ENCODE measurements around the gene SMC1B. TPM values are rescaled to one million over a fixed set of nuclear protein-coding genes. Genes with fewer than 3 reads are reported as not detected.
"Not testable (repeated sequence)": the region's sequence is repeated elsewhere in the genome, so short reads cannot be mapped to it uniquely, and the experiment has no call there.

Gene SMC1B
- total RNA-seq, 1 experiment from 2014 or later: not detected

GRCh38 chr22:45381348-45381747 is 32.1 kb downstream of the SMC1B start:
- Histone ChIP-seq H3K4me3 (ENCODE audit: low read depth, low read length, poor library complexity, severe bottlenecking) (no peak overlapping the region), H3K36me3 (ENCODE audit: insufficient read depth, low read length, poor library complexity, severe bottlenecking) (no peaks in the 10 kb centered on the region), H3K27ac (ENCODE audit: low read depth, low read length, poor library complexity, severe bottlenecking) (no peak overlapping the region), H3K27me3 (replicated peaks; ENCODE audit: insufficient read depth, low read depth, low read length, poor library complexity) (peaks cover 5% of the 10 kb centered on the region), H3K4me1 (ENCODE audit: insufficient read depth, low read length, poor library complexity, severe bottlenecking) (no peaks in the 10 kb centered on the region), H3K9me3 (ENCODE audit: low read depth, low read length, poor library complexity, severe bottlenecking) (no peaks in the 10 kb centered on the region)
- intact Hi-C loops (cut with micrococcal nuclease; ENCODE audit: unreplicated experiment): no loop called here
- ChIA-PET POLR2A (ENCODE audit: low non-redundant PET) (no interaction called here), CTCF (no interaction called here)
- TF ChIP-seq EZH2 (IDR thresholded peaks at IDR 0.05; ENCODE audit: borderline replicate concordance, low read depth, low read length, poor library complexity, severe bottlenecking): no peak
- TF ChIP-seq, protein P1, sequence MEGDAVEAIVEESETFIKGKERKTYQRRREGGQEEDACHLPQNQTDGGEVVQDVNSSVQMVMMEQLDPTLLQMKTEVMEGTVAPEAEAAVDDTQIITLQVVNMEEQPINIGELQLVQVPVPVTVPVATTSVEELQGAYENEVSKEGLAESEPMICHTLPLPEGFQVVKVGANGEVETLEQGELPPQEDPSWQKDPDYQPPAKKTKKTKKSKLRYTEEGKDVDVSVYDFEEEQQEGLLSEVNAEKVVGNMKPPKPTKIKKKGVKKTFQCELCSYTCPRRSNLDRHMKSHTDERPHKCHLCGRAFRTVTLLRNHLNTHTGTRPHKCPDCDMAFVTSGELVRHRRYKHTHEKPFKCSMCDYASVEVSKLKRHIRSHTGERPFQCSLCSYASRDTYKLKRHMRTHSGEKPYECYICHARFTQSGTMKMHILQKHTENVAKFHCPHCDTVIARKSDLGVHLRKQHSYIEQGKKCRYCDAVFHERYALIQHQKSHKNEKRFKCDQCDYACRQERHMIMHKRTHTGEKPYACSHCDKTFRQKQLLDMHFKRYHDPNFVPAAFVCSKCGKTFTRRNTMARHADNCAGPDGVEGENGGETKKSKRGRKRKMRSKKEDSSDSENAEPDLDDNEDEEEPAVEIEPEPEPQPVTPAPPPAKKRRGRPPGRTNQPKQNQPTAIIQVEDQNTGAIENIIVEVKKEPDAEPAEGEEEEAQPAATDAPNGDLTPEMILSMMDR (conservative IDR thresholded peaks at IDR 0.05; ENCODE audit: low read depth, low read length): no peak
- no TSS peak for BruUV-seq (replicated peaks)
- DNase-seq (ENCODE audit: low spot score): no peak

DNA sequence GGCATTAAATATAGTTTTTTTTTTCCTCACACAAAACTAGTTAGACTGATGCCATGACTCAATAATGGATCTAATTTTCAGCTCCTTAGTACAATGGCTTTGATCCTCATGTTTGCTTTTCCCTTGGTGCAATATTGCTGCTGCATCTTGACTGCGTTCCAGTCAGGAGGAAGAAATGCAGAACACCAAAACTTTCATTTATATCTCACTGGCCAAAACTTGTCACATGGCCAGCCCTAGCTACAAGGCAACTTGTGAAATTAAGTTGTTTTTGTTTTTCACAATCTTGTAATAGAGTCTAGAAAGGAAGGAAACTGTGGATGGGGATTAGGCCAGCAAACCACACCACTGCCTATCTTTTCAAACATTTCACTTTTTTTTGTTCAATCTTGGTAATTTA is 36.7 kb downstream of the SMC1B start:
- ChIA-PET POLR2A (ENCODE audit: low non-redundant PET) (no interaction called here), CTCF (no interaction called here)
- H3K27ac ChIP-seq (ENCODE audit: low read depth, low read length, poor library complexity, severe bottlenecking): no peak overlapping the region
- no peaks in the 10 kb centered on the region for H3K27me3 ChIP-seq (replicated peaks; ENCODE audit: insufficient read depth, low read depth, low read length, poor library complexity)
- no TSS peak for BruUV-seq (replicated peaks)
- H3K4me1 ChIP-seq (ENCODE audit: insufficient read depth, low read length, poor library complexity, severe bottlenecking): no peaks in the 10 kb centered on the region
- H3K36me3 ChIP-seq (ENCODE audit: insufficient read depth, low read length, poor library complexity, severe bottlenecking): no peaks in the 10 kb centered on the region
- no peak for DNase-seq (ENCODE audit: low spot score)
- H3K9me3 ChIP-seq (ENCODE audit: low read depth, low read length, poor library complexity, severe bottlenecking): no peaks in the 10 kb centered on the region
- intact Hi-C loops (cut with micrococcal nuclease; ENCODE audit: unreplicated experiment): no loop called here
- TF ChIP-seq EZH2 (IDR thresholded peaks at IDR 0.05; ENCODE audit: borderline replicate concordance, low read depth, low read length, poor library complexity, severe bottlenecking): no peak
- TF ChIP-seq, protein P1 (conservative IDR thresholded peaks at IDR 0.05; ENCODE audit: low read depth, low read length): no peak
- H3K4me3 ChIP-seq (ENCODE audit: low read depth, low read length, poor library complexity, severe bottlenecking): no peak overlapping the region

- Histone ChIP-seq H3K36me3 (ENCODE audit: insufficient read depth, low read length, poor library complexity, severe bottlenecking) (no peaks in the 10 kb centered on the region), H3K9me3 (ENCODE audit: low read depth, low read length, poor library complexity, severe bottlenecking) (no peaks in the 10 kb centered on the region), H3K27ac (ENCODE audit: low read depth, low read length, poor library complexity, severe bottlenecking) (no peak overlapping the region), H3K4me1 (ENCODE audit: insufficient read depth, low read length, poor library complexity, severe bottlenecking) (no peaks in the 10 kb centered on the region), H3K27me3 (replicated peaks; ENCODE audit: insufficient read depth, low read depth, low read length, poor library complexity) (no peaks in the 10 kb centered on the region), H3K4me3 (ENCODE audit: low read depth, low read length, poor library complexity, severe bottlenecking) (no peak overlapping the region)
- no peak for TF ChIP-seq EZH2 (IDR thresholded peaks at IDR 0.05; ENCODE audit: borderline replicate concordance, low read depth, low read length, poor library complexity, severe bottlenecking)
- TF ChIP-seq, protein P1 (conservative IDR thresholded peaks at IDR 0.05; ENCODE audit: low read depth, low read length): no peak
- ChIA-PET POLR2A (ENCODE audit: low non-redundant PET) (no interaction called here), CTCF (no interaction called here)
- no TSS peak for BruUV-seq (replicated peaks)
- no peak for DNase-seq (ENCODE audit: low spot score)
- intact Hi-C loops (cut with micrococcal nuclease; ENCODE audit: unreplicated experiment): no loop called here
These were observed 37.4 kb downstream of the SMC1B start for GRCh38 chr22:45376009-45376408.

DNA sequence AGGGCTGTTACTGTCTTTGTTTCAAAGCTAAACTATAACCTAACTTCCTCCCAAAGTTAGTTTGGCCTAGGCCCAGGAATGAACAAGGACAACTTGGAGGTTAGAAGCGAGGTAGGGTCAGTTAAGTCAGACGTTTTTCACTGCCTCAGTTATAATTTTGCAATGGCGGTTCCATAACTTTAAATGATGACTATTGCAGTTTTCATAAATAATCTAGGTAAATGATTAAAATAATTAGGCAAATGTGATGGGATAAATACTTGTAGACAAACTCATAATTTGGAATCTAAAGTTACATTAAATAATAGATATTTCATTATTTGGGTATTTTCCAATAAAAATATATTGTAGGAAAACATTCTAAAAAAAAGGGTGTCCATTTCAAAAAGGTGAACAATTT is 39.8 kb downstream of the SMC1B start:
- H3K9me3 ChIP-seq (ENCODE audit: low read depth, low read length, poor library complexity, severe bottlenecking); CTCF ChIA-PET; H3K27me3 ChIP-seq (replicated peaks; ENCODE audit: insufficient read depth, low read depth, low read length, poor library complexity); DNase-seq (ENCODE audit: low spot score); H3K27ac ChIP-seq (ENCODE audit: low read depth, low read length, poor library complexity, severe bottlenecking); H3K36me3 ChIP-seq (ENCODE audit: insufficient read depth, low read length, poor library complexity, severe bottlenecking); H3K4me1 ChIP-seq (ENCODE audit: insufficient read depth, low read length, poor library complexity, severe bottlenecking); intact Hi-C loops (cut with micrococcal nuclease; ENCODE audit: unreplicated experiment); H3K4me3 ChIP-seq (ENCODE audit: low read depth, low read length, poor library complexity, severe bottlenecking); BruUV-seq (replicated peaks): not testable (repeated sequence)
- POLR2A ChIA-PET (ENCODE audit: low non-redundant PET): interaction anchor here (0.6 kb wide), 1 partner anchor 31 kb away, joined by 3 read pairs; no protein-coding TSS in a partner anchor
